Suprapubic skin (tissue), 3 donors: ENCODE data around the gene LIN37.

Experiments
- CTCF ChIP-seq, 2 donors: fragments of 200-600 bp in 1 of 2; fragments of 450-650 bp in 1 of 2; sonication (generic) in 1 of 2; IDR thresholded peaks; one replicate each; pipeline ENCODE4 v1.5.1; 2016 to 2019; ENCODE audit warnings: antibody characterized with exemption in 2 of 2, mild to moderate bottlenecking in 1 of 2, moderate library complexity in 1 of 2
- POLR2A ChIP-seq, 2 donors: fragments of 450-650 bp; IDR thresholded peaks; one replicate each; pipeline ENCODE4 v1.6.1; 2017; ENCODE audit warnings: antibody characterized with exemption in 2 of 2, mild to moderate bottlenecking in 2 of 2, moderate library complexity in 2 of 2

GRCh38 chr19:35731353-35731752, 17.0 kb upstream of the LIN37 start:
- TF ChIP-seq CTCF (IDR thresholded peaks at IDR 0.05): no peak
- TF ChIP-seq POLR2A (IDR thresholded peaks at IDR 0.05): no peak
